ES-I3 (cell line): ENCODE measurements around the gene MYH11.
"Not testable (repeated sequence)": the region's sequence is repeated elsewhere in the genome, so short reads cannot be mapped to it uniquely, and the experiment has no call there.

Experiments
- H3K36me3 ChIP-seq: 2 replicates; pipeline ENCODE4 v1.6.1; 2013; ENCODE audit warnings: mild to moderate bottlenecking, low read length, control low read depth, moderate library complexity; ENCODE audit not compliant: insufficient read depth
- H3K4me1 ChIP-seq: 2 replicates; pipeline ENCODE4 v1.6.1; 2013; ENCODE audit warnings: mild to moderate bottlenecking, control low read depth, low read length; ENCODE audit not compliant: insufficient read depth
- H3K9ac ChIP-seq: 2 replicates; pipeline ENCODE4 v1.6.1; 2013; ENCODE audit warnings: low read depth, mild to moderate bottlenecking, low read length, moderate library complexity
- H3K9me3 ChIP-seq: 2 replicates; pipeline ENCODE4 v1.6.1; 2013; ENCODE audit warnings: mild to moderate bottlenecking, low read length, moderate library complexity; ENCODE audit not compliant: control insufficient read depth, insufficient read depth

The MYH11 gene

DNA sequence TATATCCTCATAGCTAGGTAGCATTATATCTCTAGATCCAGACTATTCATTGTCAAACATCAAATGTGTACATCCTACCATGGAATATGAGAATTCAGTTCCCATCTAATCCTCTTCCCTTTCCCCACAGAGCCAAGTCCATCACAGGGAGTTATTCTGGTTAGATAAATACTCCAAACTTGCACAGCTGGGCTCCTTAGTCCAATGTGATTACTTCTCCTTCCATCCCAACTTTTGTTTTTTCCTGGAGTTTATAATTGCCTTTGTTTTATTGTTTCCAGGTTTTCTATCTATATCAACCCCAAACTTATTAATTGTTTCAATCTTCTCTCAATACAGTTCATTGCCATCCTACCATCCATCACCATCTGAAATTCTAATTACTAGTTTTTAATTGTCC lies 59.9 kb downstream of the MYH11 start:
- H3K9me3 ChIP-seq = peaks cover 5% of the 10 kb centered on the region
- no peaks in the 10 kb centered on the region for H3K36me3 ChIP-seq
- H3K9ac ChIP-seq = no peak overlapping the region
- H3K4me1 ChIP-seq = no peaks in the 10 kb centered on the region

DNA sequence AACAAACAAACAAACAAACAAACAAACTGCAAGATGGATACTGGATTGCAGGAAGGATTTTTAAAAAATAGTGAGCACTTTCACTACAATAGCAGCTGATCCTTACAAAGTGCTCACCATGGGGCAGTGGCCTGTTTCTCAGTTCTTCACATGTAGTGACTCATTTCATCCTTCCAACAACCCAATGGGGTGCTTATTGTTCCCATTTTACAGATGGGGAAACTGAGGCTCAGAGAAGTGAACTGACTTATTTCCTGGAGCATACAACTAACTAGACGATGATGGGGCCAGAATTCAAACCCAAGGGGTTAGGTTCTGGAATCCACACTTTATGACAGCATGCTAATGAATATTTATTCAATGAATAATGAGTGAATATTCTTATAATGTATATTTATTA lies 61.2 kb downstream of the MYH11 start:
- Histone ChIP-seq H3K36me3 (no peaks in the 10 kb centered on the region), H3K4me1 (no peaks in the 10 kb centered on the region), H3K9me3 (peaks cover 5% of the 10 kb centered on the region), H3K9ac (no peak overlapping the region)

DNA sequence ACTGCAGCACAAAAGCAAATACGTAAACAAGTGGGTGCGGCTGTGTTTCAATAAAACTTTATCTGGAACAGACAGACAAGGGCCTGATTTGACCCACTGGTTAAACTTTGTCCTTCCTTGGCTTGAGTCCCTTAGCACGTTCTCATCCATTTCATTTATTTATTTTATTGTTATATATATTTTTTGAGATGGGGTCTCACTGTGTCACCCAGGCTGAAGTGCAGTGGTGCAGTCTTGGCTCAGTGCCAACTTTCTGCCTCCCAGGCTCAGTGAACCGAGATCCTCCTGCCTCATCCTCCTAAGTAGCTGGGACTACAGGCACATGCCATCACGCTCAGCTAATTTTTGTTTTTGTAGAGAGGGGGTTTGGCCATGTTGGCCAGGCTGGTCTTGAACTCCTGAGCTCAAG lies 64.3 kb downstream of the MYH11 start:
- H3K4me1 ChIP-seq = no peaks in the 10 kb centered on the region
- no peak overlapping the region for H3K9ac ChIP-seq
- H3K9me3 ChIP-seq = peaks cover 5% of the 10 kb centered on the region
- H3K36me3 ChIP-seq = no peaks in the 10 kb centered on the region

DNA sequence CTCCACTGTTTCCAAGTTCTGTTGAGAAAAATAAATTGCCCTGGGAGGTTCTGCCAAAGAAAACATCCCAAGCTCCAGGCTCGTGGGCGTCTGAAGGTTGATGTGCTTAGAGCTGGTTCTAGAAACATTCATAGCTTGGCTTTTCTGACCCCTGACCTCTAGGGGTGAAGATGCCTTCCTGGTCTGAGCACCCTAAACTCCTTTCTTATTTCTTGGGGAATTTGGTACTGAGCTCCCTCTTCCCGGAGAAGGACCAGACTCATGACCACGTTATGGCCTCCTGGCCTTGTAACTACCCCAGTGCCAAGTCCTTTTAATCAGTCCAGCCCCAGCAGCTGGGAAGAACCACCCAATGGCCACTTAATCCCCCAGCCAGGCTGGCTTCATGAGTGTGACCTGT lies 66.4 kb downstream of the MYH11 start:
- Histone ChIP-seq H3K36me3 (no peaks in the 10 kb centered on the region), H3K4me1 (no peaks in the 10 kb centered on the region), H3K9ac (no peak overlapping the region), H3K9me3 (no peaks in the 10 kb centered on the region)

DNA sequence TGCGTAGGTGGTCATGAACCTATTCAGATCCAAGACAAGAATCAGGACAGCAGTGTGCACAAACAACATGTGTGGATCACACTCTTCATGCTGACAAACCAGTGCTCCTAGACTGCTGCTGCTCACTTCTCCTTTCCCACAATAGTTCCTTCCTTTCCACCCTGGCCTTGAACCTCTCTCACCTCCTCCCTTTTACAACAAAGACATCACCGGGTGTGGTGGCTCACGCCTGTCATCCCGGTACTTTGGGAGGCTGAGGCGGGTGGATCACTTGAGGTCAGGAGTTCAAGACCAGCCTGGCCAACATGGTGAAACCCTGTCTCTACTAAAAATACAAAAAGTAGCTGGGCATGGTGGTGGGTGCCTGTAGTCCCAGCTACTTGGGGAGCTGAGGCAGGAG lies 67.0 kb downstream of the MYH11 start:
- H3K9me3 ChIP-seq, H3K36me3 ChIP-seq, H3K9ac ChIP-seq, H3K4me1 ChIP-seq: not testable (repeated sequence)

DNA sequence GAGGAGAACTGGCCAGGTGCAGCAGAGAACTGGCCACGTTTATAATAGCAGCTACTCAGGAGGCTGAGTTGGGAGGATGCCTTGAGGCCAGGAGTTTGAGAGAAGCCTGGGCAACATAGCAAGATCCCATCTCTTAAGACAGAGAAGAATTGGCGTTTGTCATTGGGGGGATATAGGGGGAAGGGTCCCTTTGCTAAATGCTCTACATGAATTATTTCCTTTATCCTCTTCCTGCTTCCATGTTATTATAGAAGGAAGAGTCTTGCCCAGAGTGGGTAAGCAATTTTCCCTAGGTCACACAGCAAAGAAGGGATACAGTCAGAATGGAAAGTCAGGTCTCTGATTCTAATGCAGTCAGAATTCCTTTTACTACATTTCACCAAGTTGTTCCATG lies 68.0 kb downstream of the MYH11 start:
- no peaks in the 10 kb centered on the region for H3K9me3 ChIP-seq
- H3K4me1 ChIP-seq = no peaks in the 10 kb centered on the region
- H3K9ac ChIP-seq = no peak overlapping the region
- H3K36me3 ChIP-seq = no peaks in the 10 kb centered on the region

DNA sequence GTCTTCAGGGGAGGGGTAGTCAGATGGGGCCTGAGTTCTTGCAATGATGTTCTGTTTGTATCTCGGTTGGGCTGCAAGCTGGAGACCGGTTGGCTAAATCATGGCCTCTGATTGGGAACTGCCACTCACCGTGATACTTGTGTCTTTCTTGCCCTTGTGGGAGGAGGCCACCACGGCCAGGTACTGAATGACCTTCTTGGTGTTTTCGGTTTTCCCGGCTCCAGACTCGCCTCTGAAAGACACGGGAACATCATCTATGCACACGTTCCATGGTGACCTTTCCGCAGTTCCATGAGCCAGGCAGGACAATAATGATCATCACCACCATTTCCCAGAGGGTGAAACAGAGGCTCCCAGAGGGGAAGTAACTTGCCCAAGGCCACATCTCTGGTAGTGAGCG lies 70.3 kb downstream of the MYH11 start:
- Histone ChIP-seq H3K9me3 (no peaks in the 10 kb centered on the region), H3K36me3 (no peaks in the 10 kb centered on the region), H3K9ac (no peak overlapping the region), H3K4me1 (no peaks in the 10 kb centered on the region)

DNA sequence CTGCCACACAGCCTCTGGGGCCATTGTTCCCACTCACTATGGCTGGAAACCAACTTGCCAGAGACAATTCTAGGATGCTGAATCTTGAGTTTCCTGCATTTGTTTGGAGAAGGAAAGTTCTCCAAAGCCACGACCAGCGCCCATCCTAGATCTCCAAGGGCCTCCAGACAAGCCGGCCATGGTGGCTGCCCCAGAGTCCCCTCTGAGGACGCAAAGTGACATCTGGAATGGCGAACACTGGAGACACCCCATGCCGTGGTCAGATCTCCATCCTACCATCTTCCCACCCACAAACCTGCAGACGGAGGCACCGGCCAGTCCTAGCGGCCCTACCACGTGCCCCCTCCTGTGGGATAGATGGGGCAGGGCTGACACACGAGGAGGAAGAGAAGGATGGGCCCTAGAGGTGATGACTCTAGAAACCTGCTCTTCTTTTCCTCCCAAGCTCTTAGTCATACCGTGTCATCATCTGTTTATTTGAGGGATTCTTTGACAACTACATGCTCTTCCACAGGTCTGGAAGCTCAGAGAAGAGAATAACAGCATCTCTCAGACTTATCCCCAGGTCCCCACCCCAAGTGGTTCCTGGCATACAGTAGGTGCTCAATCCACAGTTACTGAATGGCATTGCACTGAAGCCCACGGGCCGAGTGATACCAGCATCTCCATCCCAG lies 71.3 kb downstream of the MYH11 start:
- H3K9ac ChIP-seq = no peak overlapping the region
- H3K36me3 ChIP-seq = no peaks in the 10 kb centered on the region
- H3K4me1 ChIP-seq = no peaks in the 10 kb centered on the region
- H3K9me3 ChIP-seq = no peaks in the 10 kb centered on the region

DNA sequence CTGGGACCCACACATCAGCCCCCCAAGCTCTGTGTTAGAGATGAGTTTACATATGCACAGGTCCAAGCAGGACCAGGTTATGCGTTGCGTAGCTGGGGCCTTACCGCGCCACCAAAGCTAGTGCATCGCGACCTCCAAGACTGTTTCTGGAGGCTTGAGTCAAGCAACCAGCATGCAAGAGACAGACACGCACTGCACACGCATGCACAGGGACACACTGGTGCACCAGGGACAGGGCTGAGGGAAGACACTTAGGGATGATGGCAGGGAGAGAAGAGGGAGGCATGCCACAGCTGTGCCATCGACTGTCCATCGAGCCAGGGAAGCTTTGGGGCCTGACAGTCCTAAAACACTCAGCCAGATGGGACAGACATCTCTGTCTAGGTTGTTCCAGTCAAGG lies 72.8 kb downstream of the MYH11 start:
- no peak overlapping the region for H3K9ac ChIP-seq
- H3K36me3 ChIP-seq = no peaks in the 10 kb centered on the region

DNA sequence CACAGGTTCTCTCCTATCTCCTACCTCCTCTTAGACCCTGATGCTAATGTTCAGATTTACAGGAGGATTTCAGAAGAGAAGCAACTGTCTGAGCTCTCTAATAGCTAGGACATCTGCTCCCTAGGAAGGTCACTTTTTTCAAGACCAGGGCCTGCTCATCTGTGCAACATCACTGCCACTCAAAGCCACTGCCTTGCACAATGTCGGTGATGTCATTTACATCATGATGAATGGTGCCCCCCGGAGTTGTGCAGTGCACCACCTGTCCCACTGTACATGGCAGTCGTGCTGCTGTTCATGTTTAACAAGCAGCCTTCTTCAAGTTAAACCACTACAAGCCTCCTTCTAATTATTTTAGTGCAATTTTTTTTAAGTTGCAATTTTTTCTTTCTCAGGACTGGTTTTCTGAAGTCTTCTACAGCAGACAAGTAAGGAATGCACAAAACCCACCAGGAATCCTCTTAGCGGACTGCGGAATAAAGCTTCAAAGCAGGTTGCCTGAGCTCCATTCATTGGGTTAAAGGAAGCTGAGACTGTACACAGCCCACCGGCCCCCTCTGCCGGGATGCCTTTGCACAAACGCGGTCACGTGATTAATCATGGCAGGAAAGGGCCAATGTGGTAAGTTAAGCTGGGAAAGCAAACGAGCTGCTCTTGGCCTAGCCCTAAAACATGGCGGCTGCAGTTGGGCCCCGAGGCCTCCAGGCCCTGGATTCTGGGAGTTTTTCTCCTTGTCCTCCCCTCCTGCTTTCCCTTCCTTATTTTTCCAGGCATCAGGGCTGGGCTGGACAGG lies 74.1 kb downstream of the MYH11 start:
- Histone ChIP-seq H3K9ac (no peak overlapping the region), H3K9me3 (no peaks in the 10 kb centered on the region), H3K36me3 (no peaks in the 10 kb centered on the region), H3K4me1 (no peaks in the 10 kb centered on the region)

More for the DNA sequence above, 72.8 kb downstream of the MYH11 start:
- Histone ChIP-seq H3K9me3 (no peaks in the 10 kb centered on the region), H3K4me1 (no peaks in the 10 kb centered on the region)

DNA sequence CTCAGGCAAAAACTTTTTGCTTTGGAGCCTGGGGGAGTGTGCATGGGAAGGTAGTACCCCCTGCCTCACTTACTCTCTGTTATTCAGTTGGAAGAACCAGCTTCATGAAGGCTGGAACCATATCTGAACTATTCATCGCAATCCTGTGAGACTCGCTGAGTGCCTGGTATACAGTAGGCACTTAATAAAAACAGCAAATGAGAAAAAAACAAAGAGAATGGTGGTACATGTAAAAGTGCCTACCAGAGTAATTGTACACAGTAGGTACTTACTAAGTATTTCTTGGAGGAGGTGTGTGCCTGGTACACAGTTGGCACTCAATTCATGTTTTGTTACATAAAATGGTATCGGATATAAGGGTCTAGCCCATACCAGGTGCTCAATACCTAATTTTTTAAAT lies 75.2 kb downstream of the MYH11 start:
- H3K9ac ChIP-seq = no peak overlapping the region
- no peaks in the 10 kb centered on the region for H3K9me3 ChIP-seq
- H3K4me1 ChIP-seq = no peaks in the 10 kb centered on the region
- H3K36me3 ChIP-seq = no peaks in the 10 kb centered on the region

DNA sequence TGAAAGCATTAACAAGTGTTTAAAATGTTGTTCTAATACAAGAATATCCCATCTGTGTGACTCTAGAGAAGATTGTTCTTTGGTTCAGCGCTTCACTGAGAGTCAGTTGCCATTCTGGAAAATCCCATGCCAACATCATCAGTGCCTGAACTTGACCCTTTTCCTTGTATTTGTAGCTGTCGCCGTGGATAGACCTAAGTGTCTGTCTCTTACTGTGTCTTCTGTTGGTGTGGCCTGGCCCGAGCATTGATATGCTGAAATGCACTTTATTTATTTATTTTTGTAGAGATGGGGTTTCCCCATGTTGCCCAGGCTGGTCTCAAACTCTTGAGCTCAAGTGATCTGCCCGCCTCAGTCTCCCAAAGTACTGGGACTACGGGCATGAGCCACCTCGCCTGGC lies 76.0 kb downstream of the MYH11 start:
- Histone ChIP-seq H3K36me3 (no peaks in the 10 kb centered on the region), H3K4me1 (no peaks in the 10 kb centered on the region), H3K9ac (no peak overlapping the region), H3K9me3 (no peaks in the 10 kb centered on the region)

DNA sequence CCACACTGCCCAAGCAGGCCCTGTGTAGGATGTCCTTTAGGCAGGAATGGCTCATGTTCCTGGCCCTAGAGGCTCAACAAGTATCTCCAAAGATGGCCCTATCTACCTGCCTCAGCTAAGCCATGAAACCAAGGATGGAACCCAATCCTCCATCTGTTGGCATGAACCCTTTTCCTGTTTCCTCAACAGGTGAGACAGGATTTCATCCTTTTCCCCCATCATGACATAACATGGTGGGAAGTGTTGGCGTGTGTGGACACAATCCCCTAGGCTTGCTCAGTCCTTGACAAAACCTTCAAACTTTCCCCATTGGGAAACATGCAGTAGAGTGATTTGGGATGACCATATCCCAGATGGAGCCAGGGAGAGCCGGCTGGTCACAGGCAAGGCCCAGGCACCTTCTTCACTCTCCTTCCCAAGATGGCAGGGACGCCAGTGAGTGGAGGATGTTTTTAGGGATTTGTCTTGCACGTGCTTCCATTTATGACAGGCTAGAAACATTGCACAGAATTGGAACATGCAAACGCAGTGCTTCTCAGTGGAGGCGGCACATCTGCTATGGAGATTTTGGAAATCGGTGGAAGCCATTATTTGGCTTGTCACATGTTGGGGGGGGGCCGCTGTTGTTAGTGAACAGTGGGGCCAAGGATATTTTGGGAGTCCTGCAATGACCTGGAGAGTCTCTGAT lies 77.0 kb downstream of the MYH11 start:
- Histone ChIP-seq H3K9me3 (no peaks in the 10 kb centered on the region), H3K9ac (no peak overlapping the region), H3K4me1 (no peaks in the 10 kb centered on the region), H3K36me3 (no peaks in the 10 kb centered on the region)

DNA sequence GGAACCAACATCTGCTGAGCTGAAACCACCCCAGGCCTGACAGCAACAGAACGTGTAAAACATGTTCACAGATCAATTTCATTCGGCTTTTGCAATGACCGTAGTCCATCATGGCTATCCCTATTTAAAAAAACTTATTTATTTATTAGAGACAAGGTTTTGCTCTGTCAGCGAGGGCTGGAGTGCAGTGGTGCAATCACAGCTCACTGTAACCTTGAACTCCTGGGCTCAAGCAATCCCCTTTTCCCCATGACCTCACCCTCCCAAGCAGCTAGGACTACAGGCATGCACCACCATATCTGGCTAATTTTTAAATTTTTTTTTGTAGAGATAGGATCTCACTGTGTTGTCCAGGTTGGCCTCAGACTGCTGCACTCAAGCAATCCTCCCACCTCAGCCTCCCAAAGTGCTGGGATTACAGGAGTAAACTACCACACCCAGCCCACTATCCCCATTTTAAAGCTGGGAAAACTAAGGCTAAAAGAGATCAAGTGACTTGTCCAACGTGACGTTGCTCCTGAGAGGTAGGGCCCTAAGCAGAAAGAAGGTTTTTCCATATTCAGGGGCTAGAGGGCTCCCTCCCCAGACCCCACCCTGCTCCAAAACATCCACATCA lies 77.7 kb downstream of the MYH11 start:
- Histone ChIP-seq H3K4me1 (no peaks in the 10 kb centered on the region), H3K9ac (no peak overlapping the region), H3K9me3 (no peaks in the 10 kb centered on the region), H3K36me3 (no peaks in the 10 kb centered on the region)
